Epithelial cell of prostate (primary cell): ENCODE data around the gene POTEJ.
"Not testable (repeated sequence)": the region's sequence is repeated elsewhere in the genome, so short reads cannot be mapped to it uniquely, and the experiment has no call there.

ENCODE experiments used
- DNase-seq: peaks from one replicate; pipeline ENCODE4 v3.0.0-alpha.2; 2011; ENCODE audit warnings: low read depth, low spot score
- H3K27ac ChIP-seq: fragments of 450-650 bp; 2 replicates; pipeline ENCODE4 v1.5.1; 2017; ENCODE audit warnings: mild to moderate bottlenecking

The POTEJ gene

GRCh38 chr2:130599926-130600325 is 11.3 kb upstream of the POTEJ start:
- not testable (repeated sequence) for H3K27ac ChIP-seq, DNase-seq

- not testable (repeated sequence) for DNase-seq, H3K27ac ChIP-seq
Observed at GRCh38 chr2:130601648-130602302, 9.5 kb upstream of the POTEJ start.

GRCh38 chr2:130608276-130609001 is 2.8 kb upstream of the POTEJ start:
- not testable (repeated sequence) for H3K27ac ChIP-seq, DNase-seq

- DNase-seq, H3K27ac ChIP-seq: not testable (repeated sequence)
Observed at GRCh38 chr2:130609002-130609920, 2.0 kb upstream of the POTEJ start.

- not testable (repeated sequence) for H3K27ac ChIP-seq, DNase-seq
Observed at GRCh38 chr2:130610486-130610885, 754 bp upstream of the POTEJ start.

- DNase-seq, H3K27ac ChIP-seq: not testable (repeated sequence)
Observed at GRCh38 chr2:130628784-130629475, 17.7 kb downstream of the POTEJ start.

- not testable (repeated sequence) for H3K27ac ChIP-seq, DNase-seq
Observed at GRCh38 chr2:130638973-130639372, 27.7 kb downstream of the POTEJ start.

- not testable (repeated sequence) for H3K27ac ChIP-seq, DNase-seq
Observed at GRCh38 chr2:130641688-130642087, 30.4 kb downstream of the POTEJ start.

- not testable (repeated sequence) for DNase-seq
Observed at GRCh38 chr2:130649285-130649684, 38.0 kb downstream of the POTEJ start.

GRCh38 chr2:130664506-130664905 is 53.3 kb downstream of the POTEJ start:
- H3K27ac ChIP-seq, DNase-seq: not testable (repeated sequence)

More at GRCh38 chr2:130649285-130649684, 38.0 kb downstream of the POTEJ start:
- not testable (repeated sequence) for H3K27ac ChIP-seq

GRCh38 chr2:130665596-130665995 is 54.4 kb downstream of the POTEJ start:
- not testable (repeated sequence) for H3K27ac ChIP-seq, DNase-seq

- DNase-seq, H3K27ac ChIP-seq: not testable (repeated sequence)
Observed at GRCh38 chr2:130667516-130667915, 56.3 kb downstream of the POTEJ start.

GRCh38 chr2:130670026-130670745 is 58.9 kb downstream of the POTEJ start:
- not testable (repeated sequence) for DNase-seq, H3K27ac ChIP-seq

- H3K27ac ChIP-seq, DNase-seq: not testable (repeated sequence)
Observed at GRCh38 chr2:130692041-130692770, 81.0 kb downstream of the POTEJ start.

- DNase-seq, H3K27ac ChIP-seq: not testable (repeated sequence)
Observed at GRCh38 chr2:130693474-130693873, 82.2 kb downstream of the POTEJ start.

- DNase-seq, H3K27ac ChIP-seq: not testable (repeated sequence)
Observed at GRCh38 chr2:130703250-130703649, 92.0 kb downstream of the POTEJ start.
